ENCODE data around the gene KCNJ11. TPM values are rescaled to one million over a fixed set of nuclear protein-coding genes. Genes with fewer than 3 reads are reported as not detected.

Gene KCNJ11
- total and polyA plus RNA-seq, 2 of the 8 experiments (the other 6 are each of a cell fraction or from before 2014, with no cell fraction given): 3.8 to 6.3 TPM

- TF ChIP-seq ATF3 (IDR thresholded peaks at IDR 0.05; ENCODE audit: insufficient read depth, low read depth, low read length) (no peak), TAF7 (optimal IDR thresholded peaks at IDR 0.05; ENCODE audit: borderline replicate concordance, low read depth, low read length) (no peak)
Measured at GRCh38 chr11:17376493-17376892, 12.0 kb downstream of the KCNJ11 start (continued).
